ENCODE data around the gene SLC24A4.

Gene SLC24A4

GRCh38 chr14:92404938-92405337 is 82.0 kb downstream of the SLC24A4 start:
- DNase-seq: no peak

DNA sequence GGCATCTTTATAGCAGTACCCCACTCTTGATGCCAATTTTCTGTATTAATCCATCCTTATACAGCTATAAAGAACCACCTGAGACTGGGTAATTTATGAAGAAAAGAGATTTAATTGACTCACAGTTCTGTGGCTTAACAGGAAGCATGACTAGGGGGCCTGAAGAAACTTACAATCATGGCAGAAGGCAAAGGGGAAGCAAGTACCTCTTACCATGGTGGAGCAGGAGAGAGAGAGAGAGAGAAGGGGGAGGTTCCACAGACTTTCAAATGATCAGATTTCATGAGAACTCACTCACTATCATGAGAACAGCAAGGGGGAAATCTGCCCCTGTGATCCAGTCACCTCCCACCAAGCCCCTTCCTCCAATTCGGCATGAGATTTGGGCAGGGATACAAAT is 84.4 kb downstream of the SLC24A4 start:
- no peak for DNase-seq

DNA sequence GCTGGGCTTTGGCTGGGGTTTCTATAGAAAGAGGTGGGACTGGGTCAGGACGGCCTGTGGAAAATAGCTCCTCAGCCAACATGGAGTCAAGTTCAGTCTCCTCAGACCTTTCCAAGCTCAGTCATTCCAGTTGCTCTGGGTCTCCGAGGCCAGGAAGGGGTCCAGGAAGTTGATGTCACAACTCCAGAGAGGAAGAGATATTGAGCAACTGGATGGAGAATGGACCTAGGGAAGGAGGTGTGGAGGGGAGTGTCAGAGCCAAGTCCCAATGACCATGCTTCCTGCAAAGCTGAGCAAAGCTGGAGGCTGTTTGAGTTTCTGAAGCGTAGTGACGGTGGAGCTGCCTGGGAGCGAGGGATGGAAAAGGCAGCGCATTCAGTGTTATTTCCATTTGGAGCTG is 86.1 kb downstream of the SLC24A4 start:
- no peak for DNase-seq

GRCh38 chr14:92411135-92411534 is 88.2 kb downstream of the SLC24A4 start:
- no peak for DNase-seq

- no peak for DNase-seq
Measured at GRCh38 chr14:92411941-92412340, 89.0 kb downstream of the SLC24A4 start.

DNA sequence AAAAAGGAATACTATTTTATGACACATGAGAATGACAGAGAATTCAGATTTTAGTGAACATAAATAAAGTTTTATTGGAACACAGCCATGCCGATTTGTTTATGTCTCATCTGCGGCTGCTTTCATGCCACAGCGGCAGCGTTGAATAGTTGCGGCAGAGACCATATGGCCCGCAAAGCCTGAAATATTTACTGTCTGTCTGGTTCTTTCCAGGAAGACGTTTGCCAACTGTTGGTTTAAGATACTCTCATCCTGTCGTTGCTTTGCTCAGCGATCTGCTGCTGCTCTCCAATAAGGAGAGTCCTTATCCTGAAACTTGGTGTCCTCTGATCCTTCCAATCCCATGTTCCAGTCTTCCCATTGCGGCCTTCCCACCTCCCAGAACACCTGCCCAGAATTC is 89.9 kb downstream of the SLC24A4 start:
- DNase-seq: no peak

GRCh38 chr14:92413379-92413778 is 90.4 kb downstream of the SLC24A4 start:
- DNase-seq: no peak

- DNase-seq: no peak
Measured at GRCh38 chr14:92414690-92415445, 91.9 kb downstream of the SLC24A4 start.

- DNase-seq: no peak
Measured at GRCh38 chr14:92415969-92416368, 93.0 kb downstream of the SLC24A4 start.

DNA sequence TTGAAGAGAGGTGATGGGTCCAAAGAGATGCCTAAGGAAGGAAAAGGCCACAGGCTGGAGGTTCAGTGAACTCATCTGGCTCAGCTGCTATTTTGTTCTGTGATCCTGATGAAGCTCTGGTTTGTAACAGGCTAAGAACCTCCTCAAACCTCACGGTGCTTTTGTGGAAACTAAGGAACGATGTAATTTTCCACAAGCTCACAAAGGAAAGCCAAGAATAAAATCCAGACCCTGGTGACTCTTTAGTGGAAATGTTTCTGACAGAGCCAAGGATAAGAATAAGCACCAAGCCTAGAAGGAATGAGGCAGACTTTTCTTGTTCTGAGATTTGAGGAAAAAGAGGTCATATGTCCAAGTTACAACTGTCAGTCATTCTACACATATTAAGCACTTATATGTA is 93.6 kb downstream of the SLC24A4 start:
- no peak for DNase-seq

DNA sequence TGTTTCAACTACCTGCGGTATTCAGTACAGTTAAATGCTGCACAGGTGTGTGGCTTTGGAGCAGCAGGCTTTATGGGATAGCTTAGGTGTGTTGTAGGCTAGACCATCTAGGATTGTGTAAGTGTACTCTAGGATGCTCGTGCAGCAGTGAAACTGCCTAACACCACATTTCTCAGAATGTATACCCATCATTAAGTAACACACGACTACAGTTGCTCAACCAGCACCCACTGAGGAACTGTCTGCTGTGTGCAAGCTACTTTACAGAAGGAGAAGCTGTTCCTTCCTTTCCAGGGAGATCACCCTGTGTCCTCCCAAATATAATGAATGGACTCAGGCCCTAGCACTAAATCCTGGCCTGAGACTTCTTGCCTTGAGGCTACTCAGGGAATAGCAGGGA is 94.8 kb downstream of the SLC24A4 start:
- DNase-seq: no peak

GRCh38 chr14:92421751-92422150 is 98.8 kb downstream of the SLC24A4 start:
- DNase-seq: no peak

- no peak for DNase-seq
Measured at GRCh38 chr14:92425101-92425500, 102.1 kb downstream of the SLC24A4 start.

DNA sequence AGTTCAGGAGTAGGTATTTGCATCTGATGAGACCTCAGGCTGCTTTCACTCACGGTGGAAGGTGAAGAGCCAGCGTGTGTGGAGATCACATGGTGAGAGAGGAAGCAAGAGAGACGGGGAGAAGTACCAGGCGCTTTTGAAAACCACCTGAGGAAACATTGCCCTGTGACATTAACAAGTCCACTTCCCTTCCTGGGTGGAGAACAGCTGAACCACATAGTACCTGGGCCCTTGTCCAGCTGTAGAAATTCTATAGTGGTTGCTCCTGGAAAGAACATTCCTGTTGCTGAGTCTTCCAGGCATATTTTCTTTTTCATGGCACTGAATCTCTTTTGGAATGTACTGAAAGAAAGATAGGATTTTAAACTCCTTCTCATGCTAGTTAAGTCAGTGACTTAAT is 103.3 kb downstream of the SLC24A4 start:
- DNase-seq: no peak

DNA sequence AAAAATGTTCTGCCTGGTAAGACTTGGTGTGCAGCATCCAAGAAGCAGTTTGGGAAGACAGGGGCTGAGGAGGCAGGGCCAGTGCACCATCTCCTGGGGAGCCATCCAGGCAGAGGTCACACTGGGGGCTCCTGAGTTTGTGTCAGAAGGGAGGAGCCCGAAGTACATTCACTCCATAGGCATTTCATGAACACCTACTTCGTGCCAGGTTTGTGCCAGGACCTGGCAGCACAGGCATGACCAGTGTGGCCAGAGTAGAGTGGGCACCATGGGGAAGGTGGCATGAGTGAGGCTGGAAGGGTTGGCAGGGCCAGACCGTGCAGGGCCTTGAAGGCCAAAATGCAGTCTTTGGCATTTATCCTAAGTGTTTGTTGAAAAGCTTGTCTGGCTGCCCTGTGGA is 104.1 kb downstream of the SLC24A4 start:
- DNase-seq: no peak

DNA sequence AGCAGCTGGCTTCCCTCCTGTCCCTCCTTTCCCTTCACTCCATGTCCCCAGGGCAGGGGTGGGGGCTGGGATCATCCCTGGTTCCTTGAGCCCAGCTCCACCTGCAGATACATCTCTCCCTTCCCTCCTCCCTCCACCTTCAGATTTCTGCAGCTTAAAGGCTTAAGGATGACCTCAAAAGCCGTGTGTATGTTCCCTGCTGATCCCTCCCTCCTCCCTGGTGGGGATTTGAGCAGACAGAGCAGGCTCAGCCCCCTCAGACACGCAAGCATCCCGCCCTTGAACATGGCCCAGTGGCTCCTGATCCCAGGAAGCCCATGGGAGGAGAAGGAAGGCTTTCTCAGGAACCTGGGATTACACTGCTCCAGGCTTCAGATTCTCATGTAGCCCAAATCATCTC is 107.7 kb downstream of the SLC24A4 start:
- no peak for DNase-seq

DNA sequence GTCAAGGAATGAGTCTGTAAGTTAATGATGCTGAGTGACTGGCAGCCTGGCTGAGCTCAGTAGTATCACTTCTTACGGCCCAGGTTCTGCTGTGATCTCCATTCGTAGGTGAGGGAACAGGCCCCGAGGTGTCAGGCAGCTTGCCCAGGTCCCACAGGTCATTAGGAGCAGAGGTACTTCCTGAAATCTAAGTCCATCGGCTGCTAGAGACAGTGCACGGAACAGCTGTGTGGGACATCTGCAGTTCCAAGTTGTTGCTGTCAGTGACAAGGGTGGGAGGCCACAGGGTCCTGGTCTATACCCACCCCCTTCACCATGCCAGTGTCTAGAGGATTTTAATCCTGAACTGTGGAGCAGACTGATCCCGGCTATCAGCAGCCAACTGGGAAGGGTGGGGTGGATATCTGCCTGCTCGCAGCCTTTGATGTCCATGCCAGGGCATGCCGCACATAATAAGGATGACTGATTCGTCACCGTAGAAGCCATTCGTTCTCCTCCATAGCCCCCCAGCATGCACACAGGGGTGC is 108.3 kb downstream of the SLC24A4 start:
- no peak for DNase-seq

GRCh38 chr14:92433407-92433806 is 110.4 kb downstream of the SLC24A4 start:
- no peak for DNase-seq

GRCh38 chr14:92435154-92435553 is 112.2 kb downstream of the SLC24A4 start:
- no peak for DNase-seq

DNA sequence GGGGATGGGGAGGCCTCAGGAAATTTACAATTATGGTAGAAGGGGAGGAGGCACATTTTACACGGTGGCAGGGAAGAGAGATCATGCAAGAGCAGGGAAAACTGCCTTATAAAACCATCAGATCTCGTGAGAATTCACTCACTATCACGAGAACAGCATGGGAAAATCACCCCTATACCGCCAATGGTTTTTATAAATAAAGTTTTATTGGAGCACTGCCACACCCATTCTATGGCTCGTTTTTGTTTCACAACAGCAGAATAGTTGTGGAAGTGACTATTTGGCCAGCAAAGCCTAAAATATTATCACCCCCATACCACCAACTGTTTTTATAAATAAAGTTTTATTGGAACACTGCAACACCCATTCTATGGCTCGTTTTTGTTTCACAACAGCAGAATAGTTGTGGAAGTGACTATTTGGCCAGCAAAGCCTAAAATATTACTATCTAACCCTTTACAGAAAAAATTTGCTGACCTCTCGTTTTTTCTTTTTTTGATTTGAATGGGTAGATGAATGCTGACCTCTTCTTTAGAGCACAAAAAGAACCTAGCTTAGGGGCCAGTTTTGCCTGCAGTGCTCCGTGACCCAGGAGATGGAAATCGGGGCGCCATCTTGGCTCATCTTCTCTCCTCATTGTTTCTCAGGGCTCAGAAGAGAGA is 113.3 kb downstream of the SLC24A4 start:
- no peak for DNase-seq

DNA sequence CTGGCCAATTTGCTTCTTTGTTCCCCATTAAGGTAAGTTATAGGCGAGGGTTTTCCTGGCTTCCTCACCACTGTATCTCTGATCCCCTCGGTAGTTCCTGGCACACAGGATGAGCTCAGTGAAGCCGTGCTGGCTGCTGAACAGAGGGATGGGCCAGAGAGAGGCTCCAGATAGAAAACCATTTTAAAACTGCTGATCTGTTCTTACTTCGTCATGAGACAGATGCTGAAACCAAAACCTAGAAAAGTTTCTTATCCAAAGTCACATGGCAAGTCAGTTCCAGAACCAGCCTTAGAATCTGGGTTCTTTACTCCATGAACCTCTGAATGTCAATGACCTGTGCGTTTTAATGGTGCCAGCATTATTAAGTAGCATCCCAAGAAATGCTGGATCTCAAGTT is 114.3 kb downstream of the SLC24A4 start:
- DNase-seq: no peak

DNA sequence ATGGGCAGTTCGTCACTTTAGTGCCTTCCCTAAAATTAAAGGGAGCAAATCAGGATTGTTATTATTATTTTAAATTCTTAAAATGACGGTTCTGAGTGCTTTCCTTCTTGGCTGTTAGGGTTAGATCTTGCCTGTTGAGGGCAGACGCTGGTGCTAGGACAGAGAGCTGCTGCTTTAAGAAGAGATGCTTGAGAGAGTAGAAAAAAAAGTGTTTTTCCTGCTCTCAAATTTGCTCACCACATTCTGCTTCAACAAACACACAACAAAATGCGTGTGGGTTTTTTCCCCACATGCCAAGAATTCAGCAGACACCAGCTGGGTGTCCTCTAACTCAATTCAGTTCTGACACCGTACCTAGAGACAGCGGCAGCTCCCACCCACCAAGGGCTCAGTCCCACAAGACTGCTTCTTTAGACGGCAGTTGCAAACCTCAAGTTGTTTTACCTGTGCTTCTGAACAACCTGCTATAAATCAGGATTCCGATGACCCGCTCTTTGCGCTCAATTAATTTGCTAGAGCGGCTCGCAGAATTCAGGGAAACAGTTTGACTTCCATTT is 114.8 kb downstream of the SLC24A4 start:
- no peak for DNase-seq

- no peak for DNase-seq
Measured at GRCh38 chr14:92439537-92440344, 116.8 kb downstream of the SLC24A4 start.

Measured in effector CD8-positive, alpha-beta T cell (primary cell).